Stimulated activated CD4-positive, alpha-beta T cell treated with anti-CD3 and anti-CD28 coated beads, Interleukin-1b, Interleukin-23, amount 100 ng/mL, for 1 hour (primary cell): ENCODE results near the gene CDK5R2.

Source experiments
- DNase-seq, 2 donors: peaks; one replicate each; pipeline ENCODE4 v3.0.0-alpha.2; 2020; ENCODE audit warnings: low read depth in 2 of 2

CDK5R2 gene

DNA sequence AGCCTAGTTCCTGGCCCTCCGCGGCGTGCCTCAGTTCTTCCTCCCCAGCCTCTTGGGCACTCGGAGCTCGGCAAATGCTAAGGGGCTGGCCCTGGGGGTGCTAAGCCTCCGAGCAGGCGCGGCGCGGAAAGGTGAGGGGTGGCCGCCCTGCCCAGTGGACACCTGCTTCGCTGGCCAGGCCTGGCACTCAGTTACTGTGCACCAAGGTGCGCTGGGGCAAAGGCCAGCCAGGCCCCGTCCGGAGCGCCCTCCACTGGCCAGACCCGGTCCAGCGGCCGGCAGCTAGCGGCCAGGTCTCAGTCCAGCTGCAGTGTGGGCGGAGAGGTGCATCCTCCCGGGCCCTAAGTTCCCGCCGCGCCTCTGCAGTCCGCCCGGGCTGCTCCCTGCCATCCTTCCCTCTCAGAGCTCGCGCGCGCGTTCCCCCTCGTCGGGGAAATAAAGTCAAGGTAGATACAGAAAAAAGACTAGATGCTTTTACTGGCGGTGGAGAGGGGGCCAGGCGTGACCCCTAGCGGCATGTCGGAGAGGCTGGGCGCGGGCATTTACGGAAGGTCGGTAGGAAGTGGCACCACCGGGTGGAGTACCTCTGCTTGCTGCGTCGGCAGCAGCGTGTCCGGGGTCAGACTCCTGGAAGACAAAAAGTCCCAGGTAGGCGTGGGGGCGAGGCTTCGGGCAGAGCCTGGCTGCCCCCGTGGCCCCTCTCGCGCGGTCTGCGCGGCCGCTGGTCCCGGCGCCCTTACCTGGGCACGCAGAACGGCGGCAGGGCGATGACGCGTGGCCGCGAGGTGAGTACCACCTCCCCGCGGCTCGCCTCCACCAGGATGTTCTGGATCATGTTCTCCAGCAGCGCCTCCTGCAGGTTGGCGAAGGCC is 43.2 kb downstream of the CDK5R2 start:
- DNase-seq = no peak

DNA sequence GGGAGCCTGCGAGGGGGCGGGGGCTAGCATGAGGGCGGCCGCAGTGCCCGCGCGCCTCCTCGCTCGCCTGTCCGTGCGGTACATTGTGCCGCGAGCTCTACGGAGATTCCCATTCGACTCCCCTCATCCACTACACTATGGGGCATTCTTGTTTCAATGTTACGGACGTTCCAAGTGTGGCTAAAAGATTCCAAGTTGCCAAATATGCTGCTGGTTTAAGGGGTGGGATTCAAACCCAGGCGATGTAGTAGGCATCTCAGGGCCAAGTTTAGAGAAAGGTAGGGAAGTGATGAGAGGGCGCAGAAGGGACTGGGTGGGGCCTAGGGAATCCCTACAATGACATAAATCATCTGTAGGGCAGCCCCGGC is 43.8 kb downstream of the CDK5R2 start:
- no peak for DNase-seq

DNA sequence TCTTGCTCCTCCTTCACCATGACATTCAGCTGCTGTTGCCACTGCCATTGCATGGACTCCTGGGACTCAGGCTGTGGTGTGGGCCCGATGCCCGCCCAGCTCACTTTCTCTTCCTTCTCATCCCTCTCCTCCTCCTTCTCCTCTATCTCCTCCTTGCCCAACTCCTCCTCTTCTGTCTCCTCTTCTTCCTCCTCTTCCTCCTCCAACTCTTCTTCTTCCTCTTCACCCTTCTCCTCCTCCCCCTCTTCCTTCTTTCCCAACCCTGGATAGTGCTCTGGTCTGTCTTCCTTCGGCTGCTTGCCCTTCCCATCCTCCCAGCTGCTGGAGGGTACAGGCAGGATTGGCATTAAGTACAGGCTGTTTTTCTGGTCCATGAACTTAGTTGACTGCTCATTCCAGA is 44.5 kb downstream of the CDK5R2 start:
- no peak for DNase-seq

DNA sequence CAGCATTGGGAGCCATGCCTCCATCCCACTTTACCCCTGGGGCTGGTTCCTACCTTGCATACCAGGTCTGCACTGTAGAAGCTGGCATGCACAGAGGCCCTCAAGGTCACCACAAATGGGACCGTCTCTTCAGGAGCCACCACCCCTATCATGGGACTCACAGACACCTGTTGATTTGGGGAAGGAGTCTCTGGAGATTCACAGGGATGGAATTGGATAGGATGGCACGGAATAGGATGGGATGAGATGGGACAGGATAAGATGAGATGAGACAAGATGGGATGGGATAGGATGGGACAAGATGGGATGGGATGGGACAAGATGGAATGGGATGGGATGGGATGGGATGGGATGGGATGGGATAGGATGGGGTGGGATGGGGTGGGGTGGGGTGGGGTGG is 49.8 kb downstream of the CDK5R2 start:
- no peak for DNase-seq

DNA sequence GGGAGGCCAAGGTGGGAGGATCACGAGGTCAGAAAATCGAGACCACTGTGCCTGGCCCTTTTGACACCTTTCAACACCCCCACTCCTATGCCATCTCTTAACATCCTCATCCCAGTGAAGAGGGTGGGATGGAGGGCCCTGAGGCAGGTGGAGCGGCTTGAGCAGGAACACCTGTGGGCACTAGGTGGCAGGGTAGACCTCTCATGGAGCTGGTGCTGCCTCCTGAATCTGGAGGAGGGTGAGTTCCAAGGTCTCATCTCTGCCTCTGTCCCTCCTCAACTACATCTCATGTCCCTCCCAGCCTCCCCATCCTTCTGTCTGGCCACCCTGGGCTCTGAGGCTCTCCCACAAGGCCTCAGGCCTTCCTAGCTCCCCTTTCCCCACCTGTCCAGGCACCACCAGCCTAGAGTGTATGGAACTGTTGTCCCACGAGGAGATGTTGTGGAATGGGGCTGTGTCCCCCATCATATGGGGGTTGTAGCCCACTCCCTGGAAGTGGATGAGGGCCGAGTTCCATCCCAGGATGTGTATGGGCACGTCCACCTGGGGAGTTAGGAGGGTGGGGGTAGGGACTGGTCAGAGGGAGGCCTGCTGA is 50.8 kb downstream of the CDK5R2 start:
- DNase-seq = no peak

DNA sequence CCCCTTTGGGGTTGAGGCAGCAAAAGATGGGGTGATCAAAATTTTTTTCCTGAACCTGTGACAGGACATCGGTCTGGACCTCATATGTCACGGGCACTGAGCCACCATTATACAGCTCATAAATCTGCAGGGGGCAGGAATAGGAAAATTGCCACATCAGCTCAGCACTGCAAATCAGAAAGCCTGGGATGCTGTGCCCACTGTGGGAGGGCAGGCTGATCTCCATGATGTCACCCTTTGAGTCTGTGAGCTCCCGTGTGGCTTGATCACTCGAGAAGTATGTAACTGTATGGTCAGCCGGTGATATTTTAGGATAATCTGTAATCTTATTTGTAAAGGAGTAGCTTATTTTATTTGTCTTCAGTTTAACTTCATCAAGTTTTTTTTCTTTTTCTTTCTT is 51.4 kb downstream of the CDK5R2 start:
- no peak for DNase-seq
